HEK293 (cell line): ENCODE data around the gene CEND1.

Source experiments
- CTCF ChIP-seq: fragments of 450-650 bp; formaldehyde crosslinking; IDR thresholded peaks from 2 replicates; pipeline ENCODE4 v1.5.1; 2016; ENCODE audit warnings: missing biosample characterization, missing genetic modification characterization
- HIC1 ChIP-seq: fragments of 450-650 bp; formaldehyde crosslinking; IDR thresholded peaks from 2 replicates; pipeline ENCODE4 v1.5.1; 2016; ENCODE audit warnings: missing biosample characterization, missing genetic modification characterization
- KLF17 ChIP-seq: fragments of 450-650 bp; formaldehyde crosslinking; IDR thresholded peaks from 2 replicates; pipeline ENCODE4 v1.5.1; 2016; ENCODE audit warnings: missing biosample characterization, missing genetic modification characterization
- PBX3 ChIP-seq: sonication (generic); formaldehyde crosslinking; IDR thresholded peaks from 2 replicates; pipeline ENCODE4 v1.8.1; 2022; ENCODE audit warnings: mild to moderate bottlenecking, moderate library complexity, missing genetic modification reagents
- ZNF274 ChIP-seq, 2 experiments: fragments of 200-500 bp in 1 of 2; fragments of 450-650 bp in 1 of 2; sonication (Bioruptor generic) in 1 of 2; formaldehyde crosslinking in 1 of 2; IDR thresholded peaks; 2 replicates each; pipeline versions ENCODE4 v1.5.1 to v1.6.1; 2014 to 2016; ENCODE audit warnings: borderline replicate concordance in 1 of 2, inconsistent platforms in 1 of 2, low read length in 1 of 2, missing biosample characterization in 1 of 2, missing genetic modification characterization in 1 of 2
- ZNF280C ChIP-seq: fragments of 450-650 bp; formaldehyde crosslinking; IDR thresholded peaks from 2 replicates; pipeline ENCODE4 v1.5.1; 2016; ENCODE audit warnings: missing biosample characterization, missing genetic modification characterization
- ZNF362 ChIP-seq: fragments of 450-650 bp; formaldehyde crosslinking; IDR thresholded peaks from 2 replicates; pipeline ENCODE4 v1.5.1; 2016; ENCODE audit warnings: missing biosample characterization, missing genetic modification characterization
- ZNF623 ChIP-seq: fragments of 450-650 bp; formaldehyde crosslinking; IDR thresholded peaks from 2 replicates; pipeline ENCODE4 v1.5.1; 2016; ENCODE audit warnings: missing biosample characterization, missing genetic modification characterization
- ZNF747 ChIP-seq: fragments of 450-650 bp; formaldehyde crosslinking; IDR thresholded peaks from 2 replicates; pipeline ENCODE4 v1.5.1; 2016; ENCODE audit warnings: missing biosample characterization, missing genetic modification characterization
- ZNF785 ChIP-seq: fragments of 450-650 bp; formaldehyde crosslinking; IDR thresholded peaks from 2 replicates; pipeline ENCODE4 v1.5.1; 2016; ENCODE audit warnings: missing biosample characterization, missing genetic modification characterization
- ZNF843 ChIP-seq: fragments of 450-650 bp; formaldehyde crosslinking; IDR thresholded peaks from 2 replicates; pipeline ENCODE4 v1.5.1; 2016; ENCODE audit warnings: missing biosample characterization, missing genetic modification characterization
- ZSCAN18 ChIP-seq: fragments of 450-650 bp; formaldehyde crosslinking; IDR thresholded peaks from 2 replicates; pipeline ENCODE4 v1.5.1; 2016; ENCODE audit warnings: missing biosample characterization, missing genetic modification characterization

GRCh38 chr11:746289-747157 is 43.4 kb downstream of the CEND1 start:
- TF ChIP-seq ZNF623 (tag by site-specific recombination) (no peak), CTCF (no peak), HIC1 (tag by site-specific recombination) (no peak), ZNF843 (tag by site-specific recombination) (no peak), ZNF280C (tag by site-specific recombination) (no peak), ZSCAN18 (tag by site-specific recombination) (no peak), ZNF362 (tag by site-specific recombination) (no peak), KLF17 (tag by site-specific recombination) (no peak), PBX3 (CRISPR knock-in tag) (no peak), ZNF785 (tag by site-specific recombination) (no peak), ZNF274 (IDR thresholded peaks at IDR 0.05; ENCODE audit: low read length) (no peak), ZNF274 (tag by site-specific recombination; IDR thresholded peaks at IDR 0.05; ENCODE audit: borderline replicate concordance) (no peak), ZNF747 (no peak)
